ENCODE results near the gene RALGAPA2.
A peak's percentile ranks its signal among the peaks of the same experiment; 100 is the strongest.

The RALGAPA2 gene

GRCh38 chr20:20491110-20491783 is 221.2 kb downstream of the RALGAPA2 start:
- peak; percentile 53 for DNase-seq

- DNase-seq: no peak
Measured at GRCh38 chr20:20490673-20491072, 221.8 kb downstream of the RALGAPA2 start.

GRCh38 chr20:20489648-20490341 is 222.6 kb downstream of the RALGAPA2 start:
- no peak for DNase-seq

GRCh38 chr20:20489054-20489453 is 223.4 kb downstream of the RALGAPA2 start:
- peak; percentile 59 for DNase-seq

- DNase-seq: no peak
Measured at GRCh38 chr20:20488388-20488787, 224.1 kb downstream of the RALGAPA2 start.

- DNase-seq: no peak
Measured at GRCh38 chr20:20487811-20488210, 224.6 kb downstream of the RALGAPA2 start.

GRCh38 chr20:20483328-20483727 is 229.1 kb downstream of the RALGAPA2 start:
- no peak for DNase-seq

- DNase-seq: no peak
Measured at GRCh38 chr20:20482453-20482852, 230.0 kb downstream of the RALGAPA2 start.

GRCh38 chr20:20480689-20481088 is 231.8 kb downstream of the RALGAPA2 start:
- no peak for DNase-seq

GRCh38 chr20:20480126-20480525 is 232.3 kb downstream of the RALGAPA2 start:
- DNase-seq: no peak

GRCh38 chr20:20477444-20478041 is 234.9 kb downstream of the RALGAPA2 start:
- DNase-seq: no peak

GRCh38 chr20:20476504-20476903 is 235.9 kb downstream of the RALGAPA2 start:
- no peak for DNase-seq

GRCh38 chr20:20473657-20474056 is 238.8 kb downstream of the RALGAPA2 start:
- DNase-seq: no peak

- no peak for DNase-seq
Measured at GRCh38 chr20:20472684-20473274, 239.7 kb downstream of the RALGAPA2 start.

- peak; percentile 77 for DNase-seq
Measured at GRCh38 chr20:20466341-20466879, 246.0 kb downstream of the RALGAPA2 start.

- DNase-seq: no peak
Measured at GRCh38 chr20:20465252-20465651, 247.2 kb downstream of the RALGAPA2 start.

GRCh38 chr20:20463933-20464374 is 248.5 kb downstream of the RALGAPA2 start:
- no peak for DNase-seq

- no peak for DNase-seq
Measured at GRCh38 chr20:20462185-20462584, 250.3 kb downstream of the RALGAPA2 start.

GRCh38 chr20:20461551-20461950 is 250.9 kb downstream of the RALGAPA2 start:
- DNase-seq: no peak

GRCh38 chr20:20459726-20460125 is 252.7 kb downstream of the RALGAPA2 start:
- DNase-seq: no peak

- DNase-seq: no peak
Measured at GRCh38 chr20:20457392-20458126, 254.9 kb downstream of the RALGAPA2 start.

GRCh38 chr20:20456741-20457140 is 255.7 kb downstream of the RALGAPA2 start:
- no peak for DNase-seq

GRCh38 chr20:20455926-20456325 is 256.5 kb downstream of the RALGAPA2 start:
- no peak for DNase-seq

Data from activated CD4-positive, alpha-beta T cell treated with anti-CD3 and anti-CD28 coated beads, Interleukin-2, amount 50 U/mL, for 16 hours (primary cell).